HK-2 (cell line): ENCODE data around the gene UBR2.

Experiments
- DNase-seq: peaks from one replicate; pipeline ENCODE4 v3.0.0-alpha.2; 2018; ENCODE audit not compliant: unreplicated experiment

The UBR2 gene

DNA sequence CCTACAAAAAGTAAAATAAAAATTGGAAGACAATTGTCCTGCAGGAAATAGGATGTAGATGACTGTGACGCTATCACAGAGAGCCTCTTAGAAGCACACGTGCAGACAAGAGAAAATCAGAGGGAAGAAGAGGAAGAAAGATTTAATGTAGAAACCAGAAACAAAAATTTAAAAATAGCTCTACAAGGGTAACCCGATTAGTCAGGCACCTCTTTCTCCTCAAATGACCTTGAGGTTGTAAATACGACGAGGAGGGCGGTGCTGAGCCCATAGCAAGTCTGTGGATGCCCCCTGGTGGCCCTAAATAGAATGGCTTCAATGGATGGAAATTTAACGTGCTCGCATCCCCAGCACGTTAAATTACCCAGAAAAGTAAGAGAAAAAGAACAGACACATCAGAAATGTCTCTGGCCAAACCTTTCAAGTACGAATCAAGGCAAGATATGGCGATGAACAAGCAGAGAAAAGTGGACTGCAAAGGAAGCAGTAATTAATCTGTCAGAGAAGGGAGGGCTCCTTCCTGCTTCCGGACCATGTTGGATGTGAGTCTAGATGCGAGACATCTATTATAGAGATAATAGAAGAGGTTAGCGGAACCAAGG is 162.8 kb downstream of the UBR2 start:
- peak; percentile 50 for DNase-seq

DNA sequence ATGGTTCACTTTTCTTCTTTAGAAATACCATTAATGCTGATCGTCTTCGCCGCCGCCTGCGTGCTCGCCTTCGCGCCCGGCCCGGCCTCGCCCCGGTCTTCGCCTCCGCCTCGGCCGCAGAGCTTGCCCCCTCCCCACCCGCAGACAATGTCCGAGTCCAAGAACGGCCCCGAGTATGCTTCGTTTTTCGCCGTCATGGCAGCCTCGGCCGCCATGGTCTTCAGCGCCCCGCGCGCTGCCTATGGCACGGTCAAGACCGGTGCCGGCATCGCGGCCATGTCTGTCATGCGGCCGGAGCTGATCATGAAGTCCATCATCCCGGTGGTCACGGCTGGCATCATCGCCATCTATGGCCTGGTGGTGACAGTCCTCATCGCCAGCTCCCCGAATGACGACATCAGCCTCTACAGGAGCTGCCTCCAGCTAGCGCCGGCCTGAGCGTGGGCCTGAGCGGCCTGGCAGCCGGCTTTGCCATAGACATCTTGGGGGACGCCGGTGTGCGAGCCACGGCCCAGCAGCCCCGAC is 163.3 kb downstream of the UBR2 start:
- DNase-seq = no peak

DNA sequence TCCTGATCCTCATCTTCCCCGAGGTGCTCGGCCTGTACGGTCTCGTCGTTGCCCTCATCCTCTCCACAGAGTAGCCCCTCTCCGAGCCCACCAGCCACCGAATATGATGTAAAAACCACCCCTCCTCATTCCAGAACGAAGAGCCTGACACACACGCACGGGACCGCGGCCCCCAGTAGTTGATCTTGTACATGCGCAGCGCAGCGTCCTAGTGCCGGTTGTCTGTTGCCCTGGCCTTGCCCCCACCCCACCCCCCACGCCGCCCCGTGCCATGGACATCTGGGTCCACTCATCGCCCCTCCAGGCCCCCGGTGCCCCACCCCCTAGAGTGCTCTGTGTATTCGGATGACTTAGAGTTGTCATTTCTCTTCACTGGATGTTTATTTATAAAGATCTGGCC is 163.8 kb downstream of the UBR2 start:
- no peak for DNase-seq

DNA sequence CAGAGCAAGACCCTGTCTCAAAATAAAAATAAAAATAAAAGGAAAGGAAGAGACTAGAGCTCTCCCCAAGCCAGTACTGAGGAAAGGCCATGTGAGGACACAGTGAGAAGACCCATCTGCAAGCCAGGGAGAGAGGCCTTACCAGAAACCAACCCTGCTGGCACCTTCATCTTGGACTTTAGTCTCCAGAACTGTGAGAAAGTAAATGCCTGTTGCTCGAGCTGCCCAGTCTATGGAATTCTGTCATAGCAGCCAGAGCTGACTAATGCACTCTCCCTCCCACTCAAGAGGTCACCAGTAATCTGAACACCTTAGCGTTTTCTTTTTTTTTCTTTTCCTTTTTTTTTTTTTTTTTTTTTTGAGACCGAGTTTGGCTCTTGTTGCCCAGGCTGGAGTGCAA is 165.9 kb downstream of the UBR2 start:
- DNase-seq = no peak

DNA sequence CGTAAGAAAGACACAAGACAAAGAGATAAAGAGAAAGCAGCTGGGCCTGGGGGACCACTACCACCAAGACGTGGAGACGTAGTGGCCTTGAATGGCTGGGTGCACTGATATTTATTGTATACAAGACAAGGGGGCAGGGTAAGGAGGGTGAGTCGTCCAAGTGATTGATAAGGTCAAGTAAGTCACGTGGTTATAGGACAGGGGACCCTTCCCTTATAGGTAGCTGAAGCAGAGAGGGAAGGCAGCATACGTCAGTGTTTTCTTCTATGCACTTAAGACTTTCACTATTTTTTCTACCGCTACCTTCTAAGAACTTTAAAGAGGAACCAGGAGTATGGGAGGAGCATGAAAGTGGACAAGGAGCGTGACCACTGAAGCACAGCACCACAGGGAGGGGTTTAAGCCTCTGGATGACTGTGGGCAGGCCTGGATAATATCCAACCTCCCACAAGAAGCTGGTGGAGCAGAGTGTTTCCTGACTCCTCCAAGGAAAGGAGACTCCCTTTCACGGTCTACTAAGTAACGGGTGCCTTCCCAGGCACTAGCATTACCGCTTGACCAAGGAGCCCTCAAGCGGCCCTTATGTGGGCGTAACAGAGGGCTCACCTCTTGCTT is 170.1 kb downstream of the UBR2 start:
- peak; percentile 63 for DNase-seq

DNA sequence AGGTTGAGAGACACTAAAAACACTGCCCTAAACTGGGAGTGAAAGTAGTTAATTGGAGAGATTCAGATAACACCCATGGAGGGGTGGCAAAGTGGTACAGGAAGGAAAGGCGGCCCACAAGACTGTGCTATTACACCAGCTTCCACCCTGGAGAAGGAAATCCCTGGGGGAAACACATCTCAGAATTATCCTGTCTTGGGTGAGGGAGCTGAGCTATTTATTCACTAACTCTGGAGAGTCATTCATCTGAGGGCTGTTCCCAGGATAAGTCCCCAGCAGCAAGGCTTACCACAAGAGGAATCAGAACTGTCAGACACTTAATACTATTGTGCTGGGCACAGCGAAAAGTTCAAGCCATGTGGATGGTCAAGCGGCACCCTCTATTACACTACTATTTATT is 172.1 kb downstream of the UBR2 start:
- peak; percentile 43 for DNase-seq

DNA sequence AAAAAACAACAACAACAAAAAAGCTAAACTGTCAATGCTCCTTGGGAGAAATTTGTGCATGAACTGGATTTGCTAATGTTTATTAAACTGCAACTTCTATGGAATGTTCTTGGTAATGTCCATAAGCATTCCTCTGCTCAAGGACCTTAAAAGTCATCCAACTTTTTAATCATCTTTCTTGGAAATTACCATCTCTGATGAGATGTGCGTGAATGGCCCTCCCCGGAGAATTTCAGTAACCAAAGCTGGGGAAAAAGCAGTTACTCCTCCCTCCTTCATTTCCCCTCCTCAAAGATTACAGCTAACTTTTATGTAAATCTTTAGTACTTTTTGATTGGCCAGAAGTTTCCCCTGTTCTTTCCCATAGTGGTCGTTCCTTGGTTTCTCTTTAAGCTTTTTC is 176.9 kb downstream of the UBR2 start:
- no peak for DNase-seq

DNA sequence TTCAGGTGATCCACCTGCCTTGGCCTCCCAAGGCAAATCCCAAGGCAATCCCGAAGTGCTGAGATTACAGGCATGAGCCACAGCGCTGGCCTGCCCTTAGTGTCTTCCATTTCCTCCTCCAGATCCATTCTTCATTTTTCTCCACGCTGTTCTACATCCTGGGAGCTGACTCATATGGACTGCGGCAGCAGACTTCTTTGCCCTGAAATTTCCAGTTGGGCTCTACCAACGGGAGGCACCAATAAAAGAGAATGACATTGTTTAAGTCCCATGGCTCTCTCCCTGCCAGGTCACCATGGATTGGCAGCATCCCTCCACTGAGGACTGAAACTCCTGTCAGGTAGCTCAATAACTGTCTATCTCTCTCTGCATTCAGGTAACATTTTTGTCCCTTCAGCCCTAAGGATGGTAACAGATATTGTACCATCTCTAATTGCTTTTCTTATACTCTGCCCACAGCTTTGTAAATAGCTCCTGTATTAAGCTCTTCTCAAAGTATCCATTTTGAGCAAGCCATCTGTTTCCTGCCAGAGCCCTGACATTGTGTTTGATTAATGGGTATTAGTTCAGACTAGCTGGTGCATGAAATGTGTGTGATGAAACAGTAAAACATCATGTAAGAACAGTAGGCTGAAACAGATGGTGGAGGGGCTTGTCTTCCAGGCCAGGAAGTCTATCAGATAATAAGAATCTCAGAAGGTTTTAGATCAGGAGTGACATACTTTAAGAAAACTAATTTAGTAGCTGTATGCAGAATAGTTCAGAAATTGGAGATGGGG is 178.5 kb downstream of the UBR2 start:
- no peak for DNase-seq
